ENCODE measurements around the gene CR1L.

- TF ChIP-seq PAX5 (IDR thresholded peaks at IDR 0.05; ENCODE audit: insufficient read depth, low read length, severe bottlenecking) (no peak), POLR2AphosphoS5 (IDR thresholded peaks at IDR 0.05; ENCODE audit: low read depth, low read length) (no peak), POLR2A (IDR thresholded peaks at IDR 0.05; ENCODE audit: low read depth, low read length) (no peak), TAF1 (IDR thresholded peaks at IDR 0.05; ENCODE audit: low read depth, low read length) (no peak), POU2F2 (IDR thresholded peaks at IDR 0.05; ENCODE audit: low read depth, low read length) (no peak)
These were observed 118.2 kb downstream of the CR1L start for GRCh38 chr1:207763091-207763490.

Data from GM12891 (cell line).